SK-N-SH (cell line): ENCODE measurements around the gene KCNS1. TPM values are rescaled to one million over a fixed set of nuclear protein-coding genes. Genes with fewer than 3 reads are reported as not detected.

Source experiments
- CTCF ChIA-PET: fragments of 300-600, 350-600 bp; formaldehyde crosslinking; extraction: SDS; loops from one replicate; lab custom pipeline; 2021; lab: Yijun Ruan, JAX
- POLR2A ChIA-PET: fragments of 350-600 bp; sonication (Branson Sonifier 250); formaldehyde crosslinking; extraction: SDS; loops from one replicate; lab custom pipeline; 2020; ENCODE audit warnings: antibody characterized with exemption, inconsistent platforms; lab: Yijun Ruan, JAX
- DNase-seq: peaks from one replicate; pipeline ENCODE4 v3.0.0; 2012
- H2AFZ ChIP-seq: fragments of 200-600 bp; sonication (generic); 2 replicates; pipeline ENCODE4 v1.8.1; 2016; ENCODE audit warnings: antibody characterized with exemption, mild to moderate bottlenecking, low read depth
- H3F3A ChIP-seq: fragments of 200-600 bp; sonication (generic); replicated peaks from 2 replicates; pipeline ENCODE3; 2016; ENCODE audit warnings: antibody characterized with exemption, mild to moderate bottlenecking; ENCODE audit not compliant: insufficient read depth
- H3K27ac ChIP-seq, 2 experiments: fragments of 200-500 bp in 1 of 2; fragments of 200-600 bp in 1 of 2; sonication (Bioruptor generic) in 1 of 2; sonication (generic), shearing (Covaris generic) in 1 of 2; 2 replicates each; pipeline versions ENCODE4 v1.5.1 to v1.6.1; 2014 to 2016; ENCODE audit warnings: low read depth in 2 of 2, inconsistent platforms in 1 of 2, low read length in 1 of 2, mild to moderate bottlenecking in 1 of 2, mixed read lengths in 1 of 2
- H3K27me3 ChIP-seq: fragments of 200-600 bp; sonication (generic), shearing (Covaris generic); 2 replicates; pipeline ENCODE4 v1.6.1; 2016; ENCODE audit warnings: mixed run types; ENCODE audit not compliant: insufficient read depth
- H3K36me3 ChIP-seq, 2 experiments: fragments of 200-500 bp in 1 of 2; fragments of 200-600 bp in 1 of 2; sonication (Bioruptor generic) in 1 of 2; sonication (generic) in 1 of 2; replicated peaks in 1 of 2; 2 replicates each; pipeline versions ENCODE3 to v1.5.1; 2014 to 2016; ENCODE audit warnings: low read length in 1 of 2, mild to moderate bottlenecking in 1 of 2; ENCODE audit not compliant: insufficient read depth in 2 of 2, control insufficient read depth in 1 of 2
- H3K4me1 ChIP-seq, 2 experiments: fragments of 200-500 bp in 1 of 2; fragments of 200-600 bp in 1 of 2; sonication (Bioruptor generic) in 1 of 2; sonication (generic), shearing (Covaris generic) in 1 of 2; 2 replicates each; pipeline versions ENCODE4 v1.5.1 to v1.6.1; 2014 to 2016; ENCODE audit warnings: low read depth in 1 of 2, low read length in 1 of 2, mixed run types in 1 of 2; ENCODE audit not compliant: insufficient read depth in 2 of 2, control insufficient read depth in 1 of 2
- H3K4me2 ChIP-seq: fragments of 200-600 bp; sonication (generic), shearing (Covaris generic); 2 replicates; pipeline ENCODE4 v1.6.1; 2017; ENCODE audit warnings: mixed run types
- H3K4me3 ChIP-seq, 2 experiments: fragments of 200-500 bp in 1 of 2; fragments of 200-600 bp in 1 of 2; sonication (Bioruptor generic) in 1 of 2; sonication (generic), shearing (Covaris generic) in 1 of 2; 2 replicates each; pipeline versions ENCODE4 v1.5.1 to v1.8.1; 2014 to 2016; ENCODE audit warnings: low read depth in 2 of 2, inconsistent platforms in 1 of 2, low read length in 1 of 2, mild to moderate bottlenecking in 1 of 2, mixed read lengths in 1 of 2, moderate library complexity in 1 of 2
- H3K79me2 ChIP-seq: fragments of 200-600 bp; sonication (generic); 2 replicates; pipeline ENCODE4 v1.8.1; 2017; ENCODE audit warnings: mild to moderate bottlenecking; ENCODE audit not compliant: insufficient read depth
- H3K9ac ChIP-seq: fragments of 200-600 bp; sonication (generic); 2 replicates; pipeline ENCODE4 v1.6.1; 2017; ENCODE audit warnings: mixed run types
- H3K9me2 ChIP-seq: fragments of 200-600 bp; sonication (generic); 2 replicates; pipeline ENCODE4 v1.6.1; 2017; ENCODE audit warnings: mixed run types
- H3K9me3 ChIP-seq: fragments of 200-600 bp; sonication (generic); 2 replicates; pipeline ENCODE4 v1.6.1; 2017; ENCODE audit warnings: mixed run types, mild to moderate bottlenecking, moderate library complexity
- H4K20me1 ChIP-seq: fragments of 200-600 bp; sonication (generic); 2 replicates; pipeline ENCODE4 v1.6.1; 2017; ENCODE audit warnings: mild to moderate bottlenecking, mixed run types; ENCODE audit not compliant: insufficient read depth
- ELF1 ChIP-seq: IDR thresholded peaks from 2 replicates; pipeline ENCODE4 v1.4.0; 2012
- EP300 ChIP-seq, 2 experiments: IDR thresholded peaks; 2 replicates each; pipeline versions ENCODE4 v1.4.0 to v1.6.1; 2012; ENCODE audit warnings: borderline replicate concordance in 1 of 2, low read depth in 1 of 2, low read length in 1 of 2
- EZH2phosphoT487 ChIP-seq: fragments of 200-600 bp; sonication (generic); IDR thresholded peaks from 2 replicates; pipeline ENCODE4 v1.6.1; 2017; ENCODE audit warnings: low read depth, mixed run types, mild to moderate bottlenecking, antibody characterized with exemption, moderate library complexity, borderline replicate concordance
- FOSL2 ChIP-seq: IDR thresholded peaks from 2 replicates; pipeline ENCODE4 v1.4.0; 2012; ENCODE audit warnings: low read depth, mild to moderate bottlenecking, moderate library complexity, borderline replicate concordance
- FOXM1 ChIP-seq: IDR thresholded peaks from 2 replicates; pipeline ENCODE4 v1.4.0; 2012; ENCODE audit warnings: low read depth, mild to moderate bottlenecking
- GABPA ChIP-seq: IDR thresholded peaks from 2 replicates; pipeline ENCODE4 v1.4.0; 2012; ENCODE audit warnings: low read depth, mild to moderate bottlenecking
- GATA2 ChIP-seq: sonication (generic); formaldehyde crosslinking; IDR thresholded peaks from 2 replicates; pipeline ENCODE4 v1.5.0; 2020; ENCODE audit warnings: mild to moderate bottlenecking, missing genetic modification reagents
- MEF2A ChIP-seq: IDR thresholded peaks from 2 replicates; pipeline ENCODE4 v1.4.0; 2012; ENCODE audit warnings: low read depth, borderline replicate concordance
- NRF1 ChIP-seq: IDR thresholded peaks from 2 replicates; pipeline ENCODE4 v1.6.1; 2012; ENCODE audit warnings: low read depth, mild to moderate bottlenecking, low read length
- POLR2AphosphoS5 ChIP-seq: IDR thresholded peaks from 2 replicates; pipeline ENCODE4 v1.6.1; 2012; ENCODE audit warnings: low read depth, low read length
- RAD21 ChIP-seq: IDR thresholded peaks from 2 replicates; pipeline ENCODE4 v1.6.1; 2012; ENCODE audit warnings: mild to moderate bottlenecking, low read length
- RCOR1 ChIP-seq: fragments of 150-350 bp; IDR thresholded peaks from 2 replicates; pipeline ENCODE4 v1.6.1; 2017; ENCODE audit warnings: antibody characterized with exemption, low read length
- RXRA ChIP-seq: IDR thresholded peaks from 2 replicates; pipeline ENCODE4 v1.4.0; 2012; ENCODE audit warnings: low read depth, mild to moderate bottlenecking, borderline replicate concordance
- TAF1 ChIP-seq: IDR thresholded peaks from 2 replicates; pipeline ENCODE4 v1.6.1; 2012; ENCODE audit warnings: low read depth, mild to moderate bottlenecking, low read length, moderate library complexity, borderline replicate concordance
- TEAD4 ChIP-seq: IDR thresholded peaks from 2 replicates; pipeline ENCODE4 v1.4.0; 2012; ENCODE audit warnings: mild to moderate bottlenecking, borderline replicate concordance; ENCODE audit not compliant: insufficient read depth
- YY1 ChIP-seq: IDR thresholded peaks from 2 replicates; pipeline ENCODE4 v1.4.0; 2012; ENCODE audit warnings: low read depth, mild to moderate bottlenecking
- WGBS: methylation state at CpG from one replicate; pipeline ENCODE4 v1.1.6; 2017; ENCODE audit warnings: low lambda C conversion rate; 5-methylcytosine and 5-hydroxymethylcytosine counted together
- polyA plus RNA-seq, 3 experiments: library from polyadenylated mRNA; depleted of rRNA; stranded (reverse); fragments of >200 nt; gene quantifications; 2 replicates each; pipeline ENCODE4 v1.2.3, GENCODE V29; 2012
- TF ChIP-seq, protein P1 (sequence below): fragments of 150-350 bp; IDR thresholded peaks from 2 replicates; pipeline ENCODE4 v1.6.1; 2016; ENCODE audit warnings: mild to moderate bottlenecking, low read depth, low read length
- TF ChIP-seq, protein P2 (sequence below): fragments of 150-350 bp; IDR thresholded peaks from 2 replicates; pipeline ENCODE4 v1.6.1; 2017; ENCODE audit warnings: antibody characterized with exemption, low read length, low read depth, borderline replicate concordance
- TF ChIP-seq, protein P3 (sequence below): fragments of 200-600 bp; sonication (generic); IDR thresholded peaks from 2 replicates; pipeline ENCODE4 v1.6.1; 2017; ENCODE audit warnings: antibody characterized with exemption, mild to moderate bottlenecking, moderate library complexity
- TF ChIP-seq, protein P4 (sequence below): IDR thresholded peaks from 2 replicates; pipeline ENCODE4 v1.6.1; 2012; ENCODE audit warnings: mild to moderate bottlenecking, low read depth, low read length, moderate library complexity

The KCNS1 gene
- polyA plus RNA-seq, 1 of the 3 experiments (the other 2 are of a cell fraction) = 0.07 TPM

DNA sequence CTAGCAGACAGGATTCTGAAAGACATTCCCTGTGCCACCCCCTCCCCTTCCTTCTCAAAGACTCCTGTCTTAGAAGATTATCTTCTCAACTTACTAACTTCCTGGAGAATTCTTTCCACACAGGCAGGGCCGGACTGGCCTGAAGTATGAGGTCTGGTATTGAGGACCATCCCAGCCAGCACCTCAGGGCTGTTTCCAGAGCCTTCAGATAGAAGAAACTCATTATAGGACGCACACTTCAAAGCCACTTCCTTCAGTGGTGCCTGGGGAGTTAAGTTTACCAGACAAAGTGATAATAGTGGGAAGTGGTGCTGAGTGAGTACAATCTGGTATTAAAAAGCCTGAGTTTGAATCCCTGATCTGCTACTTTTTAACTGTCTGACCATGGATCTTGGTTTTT lies 15.6 kb downstream of the KCNS1 start:
- no peak for DNase-seq
- no peaks in the 10 kb centered on the region for H3K27me3 ChIP-seq
- no peak overlapping the region for H3K4me3 ChIP-seq
- H4K20me1 ChIP-seq = no peaks in the 10 kb centered on the region
- WGBS = 90% methylated on average over 2 of the region's 2 CpGs
- peaks cover 0 to 4% of the 10 kb centered on the region in 2 experiments; a peak in 1 of 4 replicates for H3K4me1 ChIP-seq
- POLR2A ChIA-PET = no interaction called here
- H3K36me3 ChIP-seq = peaks cover 11 to 21% of the 10 kb centered on the region in 2 experiments
- no peaks in the 10 kb centered on the region for H3K79me2 ChIP-seq
- peaks cover 22% of the 10 kb centered on the region for H3F3A ChIP-seq
- no peaks in the 10 kb centered on the region for H3K9me3 ChIP-seq
- H3K9ac ChIP-seq = no peak overlapping the region
- CTCF ChIA-PET = no interaction called here
- no peak for TF ChIP-seq RXRA
- no peak for TF ChIP-seq RCOR1
- TF ChIP-seq GATA2 (CRISPR knock-in tag) = no peak
- no peak for TF ChIP-seq TEAD4
- no peak for TF ChIP-seq NRF1
- no peak overlapping the region for H3K27ac ChIP-seq
- H2AFZ ChIP-seq = no peak overlapping the region
- no peaks in the 10 kb centered on the region for H3K9me2 ChIP-seq
- H3K4me2 ChIP-seq = no peak overlapping the region

DNA sequence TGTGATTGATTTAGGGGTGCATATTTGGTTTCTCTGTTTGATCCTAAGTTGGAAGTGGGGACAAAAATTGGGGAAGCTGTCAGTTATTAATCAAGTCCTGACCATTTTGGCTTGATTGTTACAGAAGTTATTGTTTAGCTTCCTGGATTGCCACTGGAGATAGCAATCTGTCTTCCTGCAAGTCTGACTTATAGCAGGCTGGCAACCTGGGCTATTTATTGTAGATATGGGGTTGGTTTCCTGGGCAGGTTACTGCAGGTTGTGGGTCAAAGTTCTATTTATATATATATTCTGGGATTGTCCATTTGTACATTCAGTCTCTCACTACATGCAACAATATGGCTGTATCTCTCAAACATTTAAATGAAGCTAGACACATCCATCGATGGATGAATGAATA lies 17.8 kb downstream of the KCNS1 start:
- Histone ChIP-seq H3K36me3 (peaks cover 16 to 33% of the 10 kb centered on the region in 2 experiments), H3K4me1 (peaks cover 0 to 4% of the 10 kb centered on the region in 2 experiments; a peak in 1 of 4 replicates), H3K9ac (no peak overlapping the region), H3K9me2 (no peaks in the 10 kb centered on the region), H3K27me3 (no peaks in the 10 kb centered on the region), H3F3A (peaks cover 14% of the 10 kb centered on the region), H3K27ac (no peak overlapping the region), H3K4me3 (no peak overlapping the region), H3K9me3 (no peaks in the 10 kb centered on the region), H3K4me2 (no peak overlapping the region), H4K20me1 (no peaks in the 10 kb centered on the region), H2AFZ (no peak overlapping the region), H3K79me2 (no peaks in the 10 kb centered on the region)
- POLR2A ChIA-PET = no interaction called here
- CTCF ChIA-PET = interaction anchor here (2.3 to 3.0 kb wide), 2 partner anchors 13 to 39 kb away, joined by 11 to 17 read pairs; no protein-coding TSS in a partner anchor
- DNase-seq = no peak
- 95% methylated on average over 1 of the region's 1 CpG for WGBS
- TF ChIP-seq YY1 (no peak), FOSL2 (no peak), FOXM1 (no peak), MEF2A (no peak), EP300 (IDR thresholded peaks at IDR 0.05; ENCODE audit: borderline replicate concordance in 1 of 2, low read depth in 1 of 2, low read length in 1 of 2) (no peak), NRF1 (no peak), GABPA (no peak), ELF1 (no peak), RCOR1 (no peak), TAF1 (no peak), RAD21 (no peak), POLR2AphosphoS5 (no peak), EZH2phosphoT487 (no peak)
- TF ChIP-seq, protein P1, sequence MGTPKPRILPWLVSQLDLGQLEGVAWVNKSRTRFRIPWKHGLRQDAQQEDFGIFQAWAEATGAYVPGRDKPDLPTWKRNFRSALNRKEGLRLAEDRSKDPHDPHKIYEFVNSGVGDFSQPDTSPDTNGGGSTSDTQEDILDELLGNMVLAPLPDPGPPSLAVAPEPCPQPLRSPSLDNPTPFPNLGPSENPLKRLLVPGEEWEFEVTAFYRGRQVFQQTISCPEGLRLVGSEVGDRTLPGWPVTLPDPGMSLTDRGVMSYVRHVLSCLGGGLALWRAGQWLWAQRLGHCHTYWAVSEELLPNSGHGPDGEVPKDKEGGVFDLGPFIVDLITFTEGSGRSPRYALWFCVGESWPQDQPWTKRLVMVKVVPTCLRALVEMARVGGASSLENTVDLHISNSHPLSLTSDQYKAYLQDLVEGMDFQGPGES = no peak
- TF ChIP-seq, protein P2, sequence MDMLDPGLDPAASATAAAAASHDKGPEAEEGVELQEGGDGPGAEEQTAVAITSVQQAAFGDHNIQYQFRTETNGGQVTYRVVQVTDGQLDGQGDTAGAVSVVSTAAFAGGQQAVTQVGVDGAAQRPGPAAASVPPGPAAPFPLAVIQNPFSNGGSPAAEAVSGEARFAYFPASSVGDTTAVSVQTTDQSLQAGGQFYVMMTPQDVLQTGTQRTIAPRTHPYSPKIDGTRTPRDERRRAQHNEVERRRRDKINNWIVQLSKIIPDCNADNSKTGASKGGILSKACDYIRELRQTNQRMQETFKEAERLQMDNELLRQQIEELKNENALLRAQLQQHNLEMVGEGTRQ = no peak
- TF ChIP-seq, protein P3, sequence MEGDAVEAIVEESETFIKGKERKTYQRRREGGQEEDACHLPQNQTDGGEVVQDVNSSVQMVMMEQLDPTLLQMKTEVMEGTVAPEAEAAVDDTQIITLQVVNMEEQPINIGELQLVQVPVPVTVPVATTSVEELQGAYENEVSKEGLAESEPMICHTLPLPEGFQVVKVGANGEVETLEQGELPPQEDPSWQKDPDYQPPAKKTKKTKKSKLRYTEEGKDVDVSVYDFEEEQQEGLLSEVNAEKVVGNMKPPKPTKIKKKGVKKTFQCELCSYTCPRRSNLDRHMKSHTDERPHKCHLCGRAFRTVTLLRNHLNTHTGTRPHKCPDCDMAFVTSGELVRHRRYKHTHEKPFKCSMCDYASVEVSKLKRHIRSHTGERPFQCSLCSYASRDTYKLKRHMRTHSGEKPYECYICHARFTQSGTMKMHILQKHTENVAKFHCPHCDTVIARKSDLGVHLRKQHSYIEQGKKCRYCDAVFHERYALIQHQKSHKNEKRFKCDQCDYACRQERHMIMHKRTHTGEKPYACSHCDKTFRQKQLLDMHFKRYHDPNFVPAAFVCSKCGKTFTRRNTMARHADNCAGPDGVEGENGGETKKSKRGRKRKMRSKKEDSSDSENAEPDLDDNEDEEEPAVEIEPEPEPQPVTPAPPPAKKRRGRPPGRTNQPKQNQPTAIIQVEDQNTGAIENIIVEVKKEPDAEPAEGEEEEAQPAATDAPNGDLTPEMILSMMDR = no peak
- TF ChIP-seq, protein P4, sequence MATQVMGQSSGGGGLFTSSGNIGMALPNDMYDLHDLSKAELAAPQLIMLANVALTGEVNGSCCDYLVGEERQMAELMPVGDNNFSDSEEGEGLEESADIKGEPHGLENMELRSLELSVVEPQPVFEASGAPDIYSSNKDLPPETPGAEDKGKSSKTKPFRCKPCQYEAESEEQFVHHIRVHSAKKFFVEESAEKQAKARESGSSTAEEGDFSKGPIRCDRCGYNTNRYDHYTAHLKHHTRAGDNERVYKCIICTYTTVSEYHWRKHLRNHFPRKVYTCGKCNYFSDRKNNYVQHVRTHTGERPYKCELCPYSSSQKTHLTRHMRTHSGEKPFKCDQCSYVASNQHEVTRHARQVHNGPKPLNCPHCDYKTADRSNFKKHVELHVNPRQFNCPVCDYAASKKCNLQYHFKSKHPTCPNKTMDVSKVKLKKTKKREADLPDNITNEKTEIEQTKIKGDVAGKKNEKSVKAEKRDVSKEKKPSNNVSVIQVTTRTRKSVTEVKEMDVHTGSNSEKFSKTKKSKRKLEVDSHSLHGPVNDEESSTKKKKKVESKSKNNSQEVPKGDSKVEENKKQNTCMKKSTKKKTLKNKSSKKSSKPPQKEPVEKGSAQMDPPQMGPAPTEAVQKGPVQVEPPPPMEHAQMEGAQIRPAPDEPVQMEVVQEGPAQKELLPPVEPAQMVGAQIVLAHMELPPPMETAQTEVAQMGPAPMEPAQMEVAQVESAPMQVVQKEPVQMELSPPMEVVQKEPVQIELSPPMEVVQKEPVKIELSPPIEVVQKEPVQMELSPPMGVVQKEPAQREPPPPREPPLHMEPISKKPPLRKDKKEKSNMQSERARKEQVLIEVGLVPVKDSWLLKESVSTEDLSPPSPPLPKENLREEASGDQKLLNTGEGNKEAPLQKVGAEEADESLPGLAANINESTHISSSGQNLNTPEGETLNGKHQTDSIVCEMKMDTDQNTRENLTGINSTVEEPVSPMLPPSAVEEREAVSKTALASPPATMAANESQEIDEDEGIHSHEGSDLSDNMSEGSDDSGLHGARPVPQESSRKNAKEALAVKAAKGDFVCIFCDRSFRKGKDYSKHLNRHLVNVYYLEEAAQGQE = no peak
